H1 (cell line): ENCODE measurements around the gene CROCC. TPM values are rescaled to one million over a fixed set of nuclear protein-coding genes. Genes with fewer than 3 reads are reported as not detected.

Experiments used
- CTCF ChIA-PET: fragments of 300-600 bp; sonication (Branson Sonifier 250); formaldehyde crosslinking; loops from one replicate; lab custom pipeline; 2021; ENCODE audit not compliant: partially characterized antibody; lab: Charles Lee
- POLR2A ChIA-PET: fragments of 300-600 bp; sonication (Branson Sonifier 250); formaldehyde crosslinking; loops from one replicate; lab custom pipeline; 2021; ENCODE audit warnings: inconsistent platforms; ENCODE audit not compliant: partially characterized antibody; lab: Charles Lee
- DNase-seq, 2 experiments: peaks; one replicate each; pipeline versions ENCODE4 v3.0.0 to v3.0.0-alpha.2; 2010 to 2022; ENCODE audit warnings: low spot score in 2 of 2, low read depth in 1 of 2, mixed read lengths in 1 of 2
- FAIRE-seq: peaks from 2 replicates; lab custom pipeline; 2011; peaks lifted over from hg19 to GRCh38; lab: Jason Lieb, UNC
- H2AFZ ChIP-seq: 2 replicates; pipeline ENCODE4 v1.8.1; 2012; ENCODE audit warnings: low read length, inconsistent platforms
- H2AK5ac ChIP-seq: 2 replicates; pipeline ENCODE4 v1.6.1; 2013; ENCODE audit warnings: low read depth, low read length
- H2BK120ac ChIP-seq: replicated peaks from 2 replicates; pipeline ENCODE3; 2013; ENCODE audit warnings: low read depth, low read length, inconsistent platforms
- H2BK12ac ChIP-seq: 2 replicates; pipeline ENCODE4 v1.6.1; 2013; ENCODE audit warnings: low read depth, low read length
- H2BK15ac ChIP-seq: 2 replicates; pipeline ENCODE4 v1.6.1; 2013; ENCODE audit warnings: low read length
- H2BK20ac ChIP-seq: 2 replicates; pipeline ENCODE4 v1.6.1; 2013; ENCODE audit warnings: low read length
- H2BK5ac ChIP-seq: 2 replicates; pipeline ENCODE4 v1.6.1; 2013; ENCODE audit warnings: low read depth, low read length
- H3K14ac ChIP-seq: 2 replicates; pipeline ENCODE4 v1.6.1; 2013; ENCODE audit warnings: inconsistent platforms; ENCODE audit not compliant: insufficient read length
- H3K18ac ChIP-seq: 2 replicates; pipeline ENCODE4 v1.6.1; 2013; ENCODE audit warnings: low read length; ENCODE audit errors: extremely low read depth
- H3K23ac ChIP-seq: 2 replicates; pipeline ENCODE4 v1.6.1; 2013; ENCODE audit warnings: inconsistent platforms; ENCODE audit not compliant: insufficient read length
- H3K23me2 ChIP-seq: 2 replicates; pipeline ENCODE4 v1.6.1; 2013; ENCODE audit warnings: low read depth, low read length
- H3K27ac ChIP-seq: 2 replicates; pipeline ENCODE4 v1.6.1; 2011; ENCODE audit warnings: low read depth, low read length, inconsistent platforms
- H3K27me3 ChIP-seq, 4 experiments: replicated peaks in 1 of 4; 1 replicate in 1 of 4; 2 replicates in 3 of 4; pipeline versions ENCODE4 v1.6.1 to v1.8.1; 2011 to 2013; ENCODE audit warnings: low read length in 3 of 4, mild to moderate bottlenecking in 3 of 4, inconsistent platforms in 2 of 4, mixed read lengths in 2 of 4, moderate library complexity in 1 of 4; ENCODE audit not compliant: control insufficient read depth in 3 of 4, insufficient read depth in 3 of 4; ENCODE audit errors: extremely low read depth in 1 of 4
- H3K36me3 ChIP-seq, 4 experiments: 2 replicates each; pipeline versions ENCODE4 v1.6.1 to v1.8.1; 2011 to 2013; ENCODE audit warnings: mild to moderate bottlenecking in 4 of 4, low read length in 3 of 4, moderate library complexity in 2 of 4, control low read depth in 1 of 4, inconsistent platforms in 1 of 4; ENCODE audit not compliant: insufficient read depth in 4 of 4, control insufficient read depth in 2 of 4
- H3K4ac ChIP-seq: replicated peaks from 2 replicates; pipeline ENCODE3; 2013; ENCODE audit warnings: low read length, low read depth, mixed read lengths, inconsistent platforms; ENCODE audit not compliant: insufficient read length
- H3K4me1 ChIP-seq, 4 experiments: replicated peaks in 1 of 4; 1 replicate in 1 of 4; 2 replicates in 3 of 4; pipeline versions ENCODE4 v1.6.1 to v1.8.1; 2011 to 2013; ENCODE audit warnings: low read length in 3 of 4, inconsistent platforms in 2 of 4, mixed read lengths in 1 of 4; ENCODE audit not compliant: insufficient read depth in 4 of 4, control insufficient read depth in 3 of 4
- H3K4me2 ChIP-seq, 2 experiments: 2 replicates each; pipeline versions ENCODE4 v1.6.1 to v1.8.1; 2011 to 2013; ENCODE audit warnings: low read depth in 2 of 2, low read length in 2 of 2, control low read depth in 1 of 2, inconsistent platforms in 1 of 2, mild to moderate bottlenecking in 1 of 2; ENCODE audit not compliant: insufficient read depth in 1 of 2
- H3K4me3 ChIP-seq, 4 experiments: fragments of 200-600, 300-600 bp in 1 of 4; sonication (generic), shearing (Covaris generic), sonication (Bioruptor Twin) in 1 of 4; 2 replicates each; pipeline versions ENCODE4 v1.5.1 to v1.8.1; 2011 to 2016; ENCODE audit warnings: low read length in 4 of 4, low read depth in 3 of 4, control low read depth in 2 of 4, inconsistent platforms in 2 of 4, mild to moderate bottlenecking in 2 of 4, mixed read lengths in 1 of 4, moderate library complexity in 1 of 4; ENCODE audit not compliant: insufficient read depth in 2 of 4; ENCODE audit errors: extremely low read depth in 1 of 4
- H3K56ac ChIP-seq: replicated peaks from 2 replicates; pipeline ENCODE3; 2013; ENCODE audit warnings: low read depth, mild to moderate bottlenecking, mixed read lengths, low read length, inconsistent platforms; ENCODE audit not compliant: insufficient read length
- H3K79me1 ChIP-seq: 2 replicates; pipeline ENCODE4 v1.6.1; 2013; ENCODE audit warnings: low read depth, low read length, control low read depth
- H3K79me2 ChIP-seq, 2 experiments: 2 replicates each; pipeline versions ENCODE4 v1.6.1 to v1.8.1; 2012 to 2013; ENCODE audit warnings: low read length in 2 of 2, mild to moderate bottlenecking in 2 of 2, inconsistent platforms in 1 of 2; ENCODE audit not compliant: insufficient read depth in 2 of 2, control insufficient read depth in 1 of 2
- H3K9ac ChIP-seq, 4 experiments: replicated peaks in 1 of 4; 1 replicate in 1 of 4; 2 replicates in 3 of 4; pipeline versions ENCODE4 v1.6.1 to v1.8.1; 2011 to 2013; ENCODE audit warnings: low read depth in 3 of 4, low read length in 3 of 4, control low read depth in 2 of 4, mild to moderate bottlenecking in 2 of 4, moderate library complexity in 2 of 4, inconsistent platforms in 1 of 4; ENCODE audit errors: extremely low read depth in 1 of 4
- H3K9me3 ChIP-seq, 2 experiments: 2 replicates each; pipeline versions ENCODE4 v1.6.1 to v1.8.1; 2012 to 2013; ENCODE audit warnings: mild to moderate bottlenecking in 2 of 2, moderate library complexity in 2 of 2, control low read depth in 1 of 2, inconsistent platforms in 1 of 2, low read depth in 1 of 2, low read length in 1 of 2, mixed read lengths in 1 of 2; ENCODE audit not compliant: insufficient read depth in 2 of 2
- H4K20me1 ChIP-seq, 2 experiments: replicated peaks in 1 of 2; 2 replicates each; pipeline versions ENCODE3 to v1.8.1; 2011 to 2013; ENCODE audit warnings: inconsistent platforms in 2 of 2, low read length in 2 of 2, mild to moderate bottlenecking in 1 of 2; ENCODE audit not compliant: insufficient read depth in 2 of 2, control insufficient read depth in 1 of 2
- H4K5ac ChIP-seq: 2 replicates; pipeline ENCODE4 v1.6.1; 2013; ENCODE audit warnings: low read length, low read depth, mixed read lengths, inconsistent platforms; ENCODE audit not compliant: insufficient read length
- H4K8ac ChIP-seq: 2 replicates; pipeline ENCODE4 v1.8.0; 2013; ENCODE audit warnings: mild to moderate bottlenecking, moderate library complexity, low read length, inconsistent platforms; ENCODE audit not compliant: insufficient read depth; ENCODE audit errors: extremely low read depth
- H4K91ac ChIP-seq: replicated peaks from 2 replicates; pipeline ENCODE3; 2013; ENCODE audit warnings: low read length, mixed read lengths, inconsistent platforms; ENCODE audit not compliant: insufficient read length
- ASH2L ChIP-seq: fragments of 200-600, 300-600 bp; sonication (generic); IDR thresholded peaks from one replicate; pipeline ENCODE4 v1.7.1; 2017; ENCODE audit warnings: low read length
- CEBPB ChIP-seq: IDR thresholded peaks from 2 replicates; pipeline ENCODE4 v1.6.1; 2012; ENCODE audit warnings: low read depth, low read length
- GABPA ChIP-seq: IDR thresholded peaks from 2 replicates; pipeline ENCODE4 v1.6.1; 2011; ENCODE audit warnings: mild to moderate bottlenecking, low read length, moderate library complexity, borderline replicate concordance; ENCODE audit not compliant: insufficient read depth
- JUN ChIP-seq: IDR thresholded peaks from 2 replicates; pipeline ENCODE4 v1.6.1; 2011; ENCODE audit warnings: low read depth, mild to moderate bottlenecking, improper control_type of control experiment, low read length
- KDM5A ChIP-seq: fragments of 200-600 bp; IDR thresholded peaks from 2 replicates; pipeline ENCODE4 v1.7.1; 2012; ENCODE audit warnings: mild to moderate bottlenecking, low read length, inconsistent platforms, mixed read lengths
- NRF1 ChIP-seq: IDR thresholded peaks from 2 replicates; pipeline ENCODE4 v1.6.1; 2011; ENCODE audit warnings: mild to moderate bottlenecking, low read depth, low read length, improper control_type of control experiment
- POLR2A ChIP-seq, 2 experiments: IDR thresholded peaks; 1 replicate in 1 of 2; 2 replicates in 1 of 2; pipeline ENCODE4 v1.6.1; 2011; ENCODE audit warnings: low read depth in 2 of 2, low read length in 2 of 2, mild to moderate bottlenecking in 2 of 2; ENCODE audit errors: control extremely low read depth in 1 of 2
- RNF2 ChIP-seq: fragments of 200-900, 300-1000 bp; sonication (generic); IDR thresholded peaks from 2 replicates; pipeline ENCODE4 v1.7.1; 2016; ENCODE audit warnings: borderline replicate concordance, low read depth, mild to moderate bottlenecking, antibody characterized with exemption, low read length; ENCODE audit not compliant: poor library complexity, severe bottlenecking; ENCODE audit errors: missing control alignments
- SIX5 ChIP-seq: IDR thresholded peaks from 2 replicates; pipeline ENCODE4 v1.6.1; 2011; ENCODE audit warnings: mild to moderate bottlenecking, low read depth, low read length
- SP1 ChIP-seq: IDR thresholded peaks from 2 replicates; pipeline ENCODE4 v1.6.1; 2011; ENCODE audit warnings: low read depth, low read length
- SP2 ChIP-seq: IDR thresholded peaks from 2 replicates; pipeline ENCODE4 v1.6.1; 2012; ENCODE audit warnings: mild to moderate bottlenecking, low read length, inconsistent platforms
- SP4 ChIP-seq: IDR thresholded peaks from 2 replicates; pipeline ENCODE4 v1.6.1; 2012; ENCODE audit warnings: low read length, inconsistent platforms
- SRF ChIP-seq: IDR thresholded peaks from 2 replicates; pipeline ENCODE4 v1.6.1; 2011; ENCODE audit warnings: mild to moderate bottlenecking, low read depth, low read length, moderate library complexity
- TAF7 ChIP-seq: optimal IDR thresholded peaks from 2 replicates; pipeline ENCODE3; 2011; ENCODE audit warnings: low read depth, mild to moderate bottlenecking, inconsistent platforms, low read length, moderate library complexity, borderline replicate concordance
- WGBS, 2 experiments: shearing (Covaris generic) in 1 of 2; methylation state at CpG; one replicate each; pipeline versions ENCODE4 v1.1.6 to v1.1.7; 2013 to 2015; ENCODE audit warnings: low lambda C conversion rate in 2 of 2, mixed read lengths in 2 of 2, inconsistent platforms in 1 of 2, low coverage in 1 of 2, missing lambda C conversion rate in 1 of 2; ENCODE audit not compliant: insufficient replicate concordance in 2 of 2, insufficient coverage in 1 of 2, insufficient read length in 1 of 2; ENCODE audit errors: extremely low coverage in 1 of 2, missing lambda C conversion rate in 1 of 2; 5-methylcytosine and 5-hydroxymethylcytosine counted together
- polyA plus RNA-seq, 7 experiments: library from polyadenylated mRNA; depleted of rRNA in 3 of 7; stranded (reverse) in 5 of 7; unstranded in 2 of 7; fragments of >200 nt in 5 of 7; fragments of 200-250 nt in 2 of 7; gene quantifications; 1 replicate in 5 of 7; 2 replicates in 1 of 7; 4 replicates in 1 of 7; pipeline versions ENCODE4 v1.2.1 to v1.2.3, GENCODE V29; 2011 to 2013; ENCODE audit warnings: missing spikeins in 2 of 7, mixed read lengths in 2 of 7
- total RNA-seq: library from RNA; stranded (reverse); fragmentation: NEBNext Ultra II Directional; extraction: Animal tissue kit (Norgen Biotek cat#: 25700); gene quantifications from 2 replicates; pipeline ENCODE4 v1.2.1, GENCODE V29; 2021
- TF ChIP-seq, protein P1 (sequence below): IDR thresholded peaks from 2 replicates; pipeline ENCODE4 v1.6.1; 2012; ENCODE audit warnings: inconsistent platforms

Gene CROCC
- total and polyA plus RNA-seq, 2 of the 8 experiments (the other 6 are each of a cell fraction or from before 2014, with no cell fraction given): 12.1 to 39.5 TPM

GRCh38 chr1:16927256-16927655, 5.5 kb downstream of the CROCC start:
- H3K56ac ChIP-seq: no peak overlapping the region
- H3K4me3 ChIP-seq: no peak overlapping the region
- no peak overlapping the region for H3K23ac ChIP-seq
- H4K8ac ChIP-seq: peak overlapping the region; percentile 41; the same call in 1 of the 2 replicates
- no peak overlapping the region for H3K14ac ChIP-seq
- peaks cover 0 to 22% (median 11%) of the 10 kb centered on the region in 4 experiments; a peak in 6 of 7 replicates for H3K4me1 ChIP-seq
- H3K23me2 ChIP-seq: no peaks in the 10 kb centered on the region; the same call in 1 of the 2 replicates
- no peak overlapping the region for H2BK5ac ChIP-seq
- DNase-seq: no peak
- no peaks in the 10 kb centered on the region for H3K27me3 ChIP-seq
- no peak overlapping the region for H2BK15ac ChIP-seq
- no peak overlapping the region for H3K27ac ChIP-seq
- H3K36me3 ChIP-seq: peaks cover 0 to 6% (median 5%) of the 10 kb centered on the region in 4 experiments; a peak in 2 of 8 replicates
- POLR2A ChIA-PET: no interaction called here
- no peak overlapping the region for H3K18ac ChIP-seq
- peaks cover 24% of the 10 kb centered on the region for H3K79me1 ChIP-seq
- 87% methylated on average over 14 of the region's 14 CpGs; no CpG with 5 or more reads in 1 of the 2 experiments for WGBS, 2 experiments
- H4K5ac ChIP-seq: no peak overlapping the region
- H2BK12ac ChIP-seq: no peak overlapping the region
- no peak overlapping the region for H2AFZ ChIP-seq
- FAIRE-seq: no peak
- no peaks in the 10 kb centered on the region for H3K9me3 ChIP-seq
- H3K4ac ChIP-seq: no peak overlapping the region
- H3K4me2 ChIP-seq: no peak overlapping the region
- H3K9ac ChIP-seq: no peak overlapping the region; a peak in 1 of 7 replicates
- peaks cover 2 to 17% of the 10 kb centered on the region in 2 experiments for H4K20me1 ChIP-seq
- H2BK120ac ChIP-seq: no peak overlapping the region
- no peak overlapping the region for H2AK5ac ChIP-seq
- TF ChIP-seq SRF: no peak
- TF ChIP-seq SIX5: no peak
- no peak for TF ChIP-seq JUN
- no peak for TF ChIP-seq RNF2
- TF ChIP-seq SP2: no peak
- TF ChIP-seq GABPA: no peak
- TF ChIP-seq KDM5A: no peak
- TF ChIP-seq CEBPB: no peak
- TF ChIP-seq SP4: no peak
- TF ChIP-seq ASH2L: no peak
- TF ChIP-seq POLR2A (IDR thresholded peaks at IDR 0.05; ENCODE audit: control extremely low read depth in 1 of 2, low read depth in 2 of 2, low read length in 2 of 2): no peak
- TF ChIP-seq, protein P1, sequence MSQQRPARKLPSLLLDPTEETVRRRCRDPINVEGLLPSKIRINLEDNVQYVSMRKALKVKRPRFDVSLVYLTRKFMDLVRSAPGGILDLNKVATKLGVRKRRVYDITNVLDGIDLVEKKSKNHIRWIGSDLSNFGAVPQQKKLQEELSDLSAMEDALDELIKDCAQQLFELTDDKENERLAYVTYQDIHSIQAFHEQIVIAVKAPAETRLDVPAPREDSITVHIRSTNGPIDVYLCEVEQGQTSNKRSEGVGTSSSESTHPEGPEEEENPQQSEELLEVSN: no peak
- no peak for TF ChIP-seq SP1
- no peak for TF ChIP-seq TAF7
- no peak for TF ChIP-seq NRF1
- H3K79me2 ChIP-seq: peaks cover 0 to 21% of the 10 kb centered on the region in 2 experiments; a peak in 2 of 4 replicates
- CTCF ChIA-PET: no interaction called here
- no peak overlapping the region for H4K91ac ChIP-seq
- H2BK20ac ChIP-seq: no peak overlapping the region
